H9 (cell line): Measurements from ENCODE around the gene NHSL2. TPM values are rescaled to one million over a fixed set of nuclear protein-coding genes. Genes with fewer than 3 reads are reported as not detected.

Source experiments
- DNase-seq: peaks from one replicate; pipeline ENCODE4 v3.0.0-alpha.2; 2017
- H2AFZ ChIP-seq: one replicate; pipeline ENCODE4 v1.6.1; 2013; ENCODE audit warnings: mild to moderate bottlenecking, low read length, control low read depth, moderate library complexity
- H2AK5ac ChIP-seq: 2 replicates; pipeline ENCODE4 v1.6.1; 2013; ENCODE audit warnings: low read length, control low read depth, mixed read lengths; ENCODE audit not compliant: insufficient read length
- H2BK120ac ChIP-seq: one replicate; pipeline ENCODE4 v1.6.1; 2013; ENCODE audit warnings: low read depth, mild to moderate bottlenecking, low read length, control low read depth, inconsistent platforms; ENCODE audit not compliant: poor library complexity, severe bottlenecking
- H2BK12ac ChIP-seq: 2 replicates; pipeline ENCODE4 v1.6.1; 2013; ENCODE audit warnings: low read length, control low read depth, mixed read lengths, low read depth; ENCODE audit not compliant: insufficient read length
- H2BK15ac ChIP-seq: 2 replicates; pipeline ENCODE4 v1.6.1; 2013; ENCODE audit warnings: low read depth, low read length, control low read depth
- H2BK20ac ChIP-seq: one replicate; pipeline ENCODE4 v1.6.1; 2013; ENCODE audit warnings: low read depth, mild to moderate bottlenecking, low read length, control low read depth, inconsistent platforms; ENCODE audit not compliant: poor library complexity, severe bottlenecking
- H2BK5ac ChIP-seq: 2 replicates; pipeline ENCODE4 v1.6.1; 2013; ENCODE audit warnings: low read length, control low read depth, mixed read lengths; ENCODE audit not compliant: insufficient read length
- H3K14ac ChIP-seq: 2 replicates; pipeline ENCODE4 v1.6.1; 2013; ENCODE audit warnings: low read length, control low read depth; ENCODE audit not compliant: insufficient read depth
- H3K18ac ChIP-seq: 2 replicates; pipeline ENCODE4 v1.6.1; 2013; ENCODE audit warnings: low read depth, mild to moderate bottlenecking, mixed read lengths, low read length, control low read depth; ENCODE audit not compliant: insufficient read length
- H3K23ac ChIP-seq: 2 replicates; pipeline ENCODE4 v1.6.1; 2013; ENCODE audit warnings: low read length, control low read depth, mixed read lengths, low read depth; ENCODE audit not compliant: insufficient read length
- H3K23me2 ChIP-seq: 2 replicates; pipeline ENCODE4 v1.6.1; 2013; ENCODE audit warnings: low read depth, mild to moderate bottlenecking, mixed read lengths, low read length, control low read depth; ENCODE audit not compliant: insufficient read length, poor library complexity, severe bottlenecking
- H3K27ac ChIP-seq: 2 replicates; pipeline ENCODE4 v1.5.1; 2013; ENCODE audit warnings: low read length, control low read depth, mixed read lengths, low read depth; ENCODE audit not compliant: insufficient read length
- H3K27me3 ChIP-seq: 2 replicates; pipeline ENCODE4 v1.6.1; 2013; ENCODE audit warnings: low read length, control low read depth, inconsistent platforms; ENCODE audit not compliant: insufficient read depth
- H3K4ac ChIP-seq: 2 replicates; pipeline ENCODE4 v1.6.1; 2013; ENCODE audit warnings: low read depth, mild to moderate bottlenecking, control low read depth, inconsistent platforms, low read length, moderate library complexity
- H3K4me1 ChIP-seq: 2 replicates; pipeline ENCODE4 v1.6.1; 2013; ENCODE audit warnings: low read length, control low read depth, inconsistent platforms; ENCODE audit not compliant: insufficient read depth
- H3K4me2 ChIP-seq: 2 replicates; pipeline ENCODE4 v1.6.1; 2013; ENCODE audit warnings: low read length, control low read depth, mixed read lengths; ENCODE audit not compliant: insufficient read length, insufficient read depth
- H3K56ac ChIP-seq: 2 replicates; pipeline ENCODE4 v1.6.1; 2013; ENCODE audit warnings: low read depth, mild to moderate bottlenecking, mixed read lengths, low read length, control low read depth; ENCODE audit not compliant: insufficient read length
- H3K79me1 ChIP-seq: 2 replicates; pipeline ENCODE4 v1.6.1; 2013; ENCODE audit warnings: low read depth, mild to moderate bottlenecking, moderate library complexity, low read length, control low read depth, inconsistent platforms; ENCODE audit not compliant: insufficient read depth, poor library complexity, severe bottlenecking
- H3K79me2 ChIP-seq: 2 replicates; pipeline ENCODE4 v1.6.1; 2013; ENCODE audit warnings: low read length, control low read depth, inconsistent platforms; ENCODE audit not compliant: insufficient read depth
- H3K9ac ChIP-seq: 2 replicates; pipeline ENCODE4 v1.6.1; 2013; ENCODE audit warnings: low read length, control low read depth, mixed read lengths; ENCODE audit not compliant: insufficient read length; ENCODE audit errors: extremely low read depth
- H3K9me3 ChIP-seq: one replicate; pipeline ENCODE4 v1.6.1; 2013; ENCODE audit warnings: low read depth, low read length, inconsistent platforms; ENCODE audit not compliant: control insufficient read depth
- H3T11ph ChIP-seq: one replicate; pipeline ENCODE4 v1.6.1; 2013; ENCODE audit warnings: mild to moderate bottlenecking, low read length, control low read depth, inconsistent platforms
- H4K20me1 ChIP-seq: one replicate; pipeline ENCODE4 v1.6.1; 2013; ENCODE audit not compliant: control insufficient read depth, insufficient read length, insufficient read depth
- H4K5ac ChIP-seq: 2 replicates; pipeline ENCODE4 v1.6.1; 2013; ENCODE audit warnings: low read depth, mild to moderate bottlenecking, mixed read lengths, low read length, control low read depth; ENCODE audit not compliant: insufficient read length
- H4K8ac ChIP-seq: replicated peaks from 2 replicates; pipeline ENCODE4 v1.6.1; 2013; ENCODE audit warnings: low read length, control low read depth, mixed read lengths, low read depth; ENCODE audit not compliant: insufficient read length
- H4K91ac ChIP-seq: 2 replicates; pipeline ENCODE4 v1.6.1; 2013; ENCODE audit warnings: low read depth, mild to moderate bottlenecking, moderate library complexity, mixed read lengths, low read length, control low read depth; ENCODE audit not compliant: insufficient read length
- H3K27ac Mint-ChIP-seq, 3 experiments: 2 replicates in 2 of 3; 3 replicates in 1 of 3; pipeline ENCODE4 v1.8.0; 2020 to 2021; ENCODE audit warnings: mixed read lengths in 3 of 3, mild to moderate bottlenecking in 1 of 3, moderate library complexity in 1 of 3
- H3K27me3 Mint-ChIP-seq: 2 replicates; pipeline ENCODE4 v1.8.0; 2021; ENCODE audit warnings: low read depth, mild to moderate bottlenecking, moderate library complexity, mixed read lengths
- H3K36me3 Mint-ChIP-seq, 3 experiments: 2 replicates in 2 of 3; 3 replicates in 1 of 3; pipeline ENCODE4 v1.8.0; 2020 to 2021; ENCODE audit warnings: low read depth in 3 of 3, mixed read lengths in 3 of 3; ENCODE audit not compliant: insufficient read depth in 1 of 3
- H3K4me1 Mint-ChIP-seq, 2 experiments: 2 replicates each; pipeline ENCODE4 v1.8.0; 2020; ENCODE audit warnings: mixed read lengths in 2 of 2
- H3K4me3 Mint-ChIP-seq, 2 experiments: 2 replicates in 1 of 2; 3 replicates in 1 of 2; pipeline ENCODE4 v1.8.0; 2020 to 2021; ENCODE audit warnings: mild to moderate bottlenecking in 2 of 2, mixed read lengths in 2 of 2, moderate library complexity in 1 of 2
- H3K9me3 Mint-ChIP-seq, 2 experiments: 2 replicates in 1 of 2; 3 replicates in 1 of 2; pipeline ENCODE4 v1.8.0; 2020; ENCODE audit warnings: mild to moderate bottlenecking in 2 of 2, mixed read lengths in 2 of 2, moderate library complexity in 1 of 2
- WGBS: extraction: QIAGEN DNeasy Blood & Tissue Kit; methylation state at CpG from one replicate; pipeline ENCODE4 v1.1.7; 2013; ENCODE audit warnings: missing lambda C conversion rate, low lambda C conversion rate, mixed read lengths; ENCODE audit not compliant: insufficient read length; ENCODE audit errors: extremely low coverage; 5-methylcytosine and 5-hydroxymethylcytosine counted together
- total RNA-seq: library from RNA; stranded (reverse); gene quantifications from 2 replicates; pipeline ENCODE4 v1.2.1, GENCODE V29; 2021
- TF ChIP-seq, protein P1 (sequence below): fragments of 200-600 bp; sonication (generic); conservative IDR thresholded peaks from 3 replicates; pipeline ENCODE4 v1.8.0; 2021; ENCODE audit warnings: antibody characterized with exemption, mild to moderate bottlenecking

The NHSL2 gene
- total RNA-seq, 1 experiment from 2014 or later: 6.4 TPM

GRCh38 chrX:72019487-72019886 is 108.8 kb downstream of the NHSL2 start:
- Histone ChIP-seq H3K18ac (no peak overlapping the region), H4K20me1 (no peaks in the 10 kb centered on the region), H3T11ph (no peak overlapping the region), H3K4me1 (no peaks in the 10 kb centered on the region), H3K27ac (no peak overlapping the region), H3K23me2 (no peaks in the 10 kb centered on the region), H2BK5ac (no peak overlapping the region), H3K23ac (no peak overlapping the region), H2AFZ (no peak overlapping the region), H2BK12ac (no peak overlapping the region), H2AK5ac (no peak overlapping the region), H3K9me3 (peaks cover 24% of the 10 kb centered on the region), H3K56ac (no peak overlapping the region), H2BK120ac (no peak overlapping the region), H4K8ac (no peak overlapping the region), H3K14ac (no peak overlapping the region), H3K27me3 (no peaks in the 10 kb centered on the region), H4K91ac (no peak overlapping the region), H4K5ac (no peak overlapping the region), H3K9ac (no peak overlapping the region), H3K4me2 (no peak overlapping the region), H3K79me2 (no peaks in the 10 kb centered on the region), H3K4ac (no peak overlapping the region), H3K79me1 (no peaks in the 10 kb centered on the region), H2BK15ac (no peak overlapping the region), H2BK20ac (no peak overlapping the region)
- no peak overlapping the region for H3K27ac Mint-ChIP-seq
- TF ChIP-seq, protein P1, sequence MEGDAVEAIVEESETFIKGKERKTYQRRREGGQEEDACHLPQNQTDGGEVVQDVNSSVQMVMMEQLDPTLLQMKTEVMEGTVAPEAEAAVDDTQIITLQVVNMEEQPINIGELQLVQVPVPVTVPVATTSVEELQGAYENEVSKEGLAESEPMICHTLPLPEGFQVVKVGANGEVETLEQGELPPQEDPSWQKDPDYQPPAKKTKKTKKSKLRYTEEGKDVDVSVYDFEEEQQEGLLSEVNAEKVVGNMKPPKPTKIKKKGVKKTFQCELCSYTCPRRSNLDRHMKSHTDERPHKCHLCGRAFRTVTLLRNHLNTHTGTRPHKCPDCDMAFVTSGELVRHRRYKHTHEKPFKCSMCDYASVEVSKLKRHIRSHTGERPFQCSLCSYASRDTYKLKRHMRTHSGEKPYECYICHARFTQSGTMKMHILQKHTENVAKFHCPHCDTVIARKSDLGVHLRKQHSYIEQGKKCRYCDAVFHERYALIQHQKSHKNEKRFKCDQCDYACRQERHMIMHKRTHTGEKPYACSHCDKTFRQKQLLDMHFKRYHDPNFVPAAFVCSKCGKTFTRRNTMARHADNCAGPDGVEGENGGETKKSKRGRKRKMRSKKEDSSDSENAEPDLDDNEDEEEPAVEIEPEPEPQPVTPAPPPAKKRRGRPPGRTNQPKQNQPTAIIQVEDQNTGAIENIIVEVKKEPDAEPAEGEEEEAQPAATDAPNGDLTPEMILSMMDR: no peak
- H3K9me3 Mint-ChIP-seq: peaks cover 67 to 78% of the 10 kb centered on the region in 2 experiments
- peaks cover 11% of the 10 kb centered on the region for H3K27me3 Mint-ChIP-seq
- peak; percentile 3 for DNase-seq
- peaks cover 0 to 20% (median 7%) of the 10 kb centered on the region in 3 experiments; a peak in 5 of 7 replicates for H3K36me3 Mint-ChIP-seq
- H3K4me3 Mint-ChIP-seq: no peak overlapping the region
- WGBS: no CpG with 5 or more reads among the region's 3 CpGs
- peaks cover 6 to 9% of the 10 kb centered on the region in 2 experiments for H3K4me1 Mint-ChIP-seq
